HG03066 (cell line): ENCODE data around the gene HS6ST1.

ENCODE experiments used
- ATAC-seq: cut with Tn5 transposase; IDR thresholded peaks from one replicate; pipeline ENCODE4 v1.9.1; 2021; ENCODE audit warnings: low read depth; ENCODE audit not compliant: unreplicated experiment

The HS6ST1 gene

GRCh38 chr2:128311755-128312341 lies 6.8 kb downstream of the HS6ST1 start:
- no peak for ATAC-seq

GRCh38 chr2:128311216-128311754 lies 7.4 kb downstream of the HS6ST1 start:
- no peak for ATAC-seq

- ATAC-seq, result no peak
Measured at GRCh38 chr2:128310761-128311160, 7.9 kb downstream of the HS6ST1 start.

GRCh38 chr2:128310094-128310716 lies 8.5 kb downstream of the HS6ST1 start:
- ATAC-seq, result no peak

- no peak for ATAC-seq
Measured at GRCh38 chr2:128309280-128310093, 9.2 kb downstream of the HS6ST1 start.

GRCh38 chr2:128308889-128309279 lies 9.8 kb downstream of the HS6ST1 start:
- ATAC-seq, result no peak

GRCh38 chr2:128308284-128308731 lies 10.4 kb downstream of the HS6ST1 start:
- no peak for ATAC-seq

- ATAC-seq, result no peak
Measured at GRCh38 chr2:128307595-128307994, 11.1 kb downstream of the HS6ST1 start.

GRCh38 chr2:128306931-128307460 lies 11.7 kb downstream of the HS6ST1 start:
- ATAC-seq, result no peak

GRCh38 chr2:128306081-128306930 lies 12.4 kb downstream of the HS6ST1 start:
- ATAC-seq, result no peak

- no peak for ATAC-seq
Measured at GRCh38 chr2:128305555-128306080, 13.1 kb downstream of the HS6ST1 start.

GRCh38 chr2:128304715-128305554 lies 13.7 kb downstream of the HS6ST1 start:
- no peak for ATAC-seq

GRCh38 chr2:128304330-128304714 lies 14.3 kb downstream of the HS6ST1 start:
- ATAC-seq, result no peak

- ATAC-seq, result no peak
Measured at GRCh38 chr2:128303911-128304310, 14.8 kb downstream of the HS6ST1 start.

GRCh38 chr2:128303095-128303791 lies 15.4 kb downstream of the HS6ST1 start:
- ATAC-seq, result no peak

- no peak for ATAC-seq
Measured at GRCh38 chr2:128302744-128303067, 16.0 kb downstream of the HS6ST1 start.

- ATAC-seq, result no peak
Measured at GRCh38 chr2:128302011-128302743, 16.5 kb downstream of the HS6ST1 start.

- ATAC-seq, result no peak
Measured at GRCh38 chr2:128301501-128301966, 17.1 kb downstream of the HS6ST1 start.
